HepG2 (cell line): ENCODE measurements around the gene RPRD2. TPM values are rescaled to one million over a fixed set of nuclear protein-coding genes. Genes with fewer than 3 reads are reported as not detected.

Experiments
- ATAC-seq: fragments of 200-7000 bp; cut with Tn5 transposase; 3 replicates; pipeline ENCODE4 v1.9.1; 2020; ENCODE audit warnings: mild to moderate bottlenecking, moderate library complexity
- BruUV-seq: library from RNA; stranded (reverse); fragments of 400-500 nt; replicated peaks from 2 replicates; lab custom pipeline; 2021; lab: Mats Ljungman, UMichigan
- CTCF ChIA-PET: fragments of 300-600 bp; formaldehyde crosslinking; extraction: SDS; loops from one replicate; lab custom pipeline; 2021; ENCODE audit warnings: low total read pairs, inconsistent platforms, low intra/inter-chr PET ratio; lab: Yijun Ruan, JAX
- POLR2A ChIA-PET: fragments of 350-600 bp; sonication (Branson Sonifier 250); formaldehyde crosslinking; loops from one replicate; lab custom pipeline; 2020; ENCODE audit warnings: antibody characterized with exemption, inconsistent platforms; lab: Yijun Ruan, JAX
- DNase-seq: peaks from one replicate; pipeline ENCODE4 v3.0.0-alpha.2; 2015; ENCODE audit warnings: low spot score
- FAIRE-seq: peaks from 3 replicates; lab custom pipeline; 2011; peaks lifted over from hg19 to GRCh38; lab: Jason Lieb, UNC
- H2AFZ ChIP-seq: one replicate; pipeline ENCODE4 v1.6.1; 2011; ENCODE audit warnings: low read length, inconsistent platforms
- H3K27ac ChIP-seq: fragments of 300-600 bp; 3 replicates; pipeline ENCODE4 v1.8.0; 2011; ENCODE audit warnings: mixed run types, mild to moderate bottlenecking, mixed read lengths, low read length, inconsistent platforms; ENCODE audit not compliant: insufficient read depth; ENCODE audit errors: extremely low read length
- H3K27me3 ChIP-seq, 2 experiments: fragments of 200-600 bp in 1 of 2; 2 replicates in 1 of 2; 3 replicates in 1 of 2; pipeline versions ENCODE4 v1.6.0 to v1.8.0; 2011; ENCODE audit warnings: low read length in 2 of 2, mild to moderate bottlenecking in 2 of 2, moderate library complexity in 2 of 2, inconsistent platforms in 1 of 2; ENCODE audit not compliant: insufficient read depth in 2 of 2, control insufficient read depth in 1 of 2
- H3K36me3 ChIP-seq, 2 experiments: fragments of 200-600 bp in 1 of 2; replicated peaks in 1 of 2; 2 replicates in 1 of 2; 3 replicates in 1 of 2; pipeline versions ENCODE4 v1.5.1 to v1.8.0; 2011; ENCODE audit warnings: low read length in 2 of 2, inconsistent platforms in 1 of 2; ENCODE audit not compliant: insufficient read depth in 2 of 2, control insufficient read depth in 1 of 2
- H3K4me1 ChIP-seq: 2 replicates; pipeline ENCODE4 v1.5.1; 2012; ENCODE audit warnings: low read length, inconsistent platforms; ENCODE audit not compliant: insufficient read depth
- H3K4me2 ChIP-seq: 2 replicates; pipeline ENCODE4 v1.6.0; 2011; ENCODE audit warnings: low read depth, low read length, inconsistent platforms
- H3K4me3 ChIP-seq, 3 experiments: fragments of 200-600 bp in 1 of 3; sonication (generic), shearing (Covaris generic) in 1 of 3; replicated peaks in 1 of 3; 2 replicates each; pipeline ENCODE4 v1.5.1; 2011 to 2016; ENCODE audit warnings: low read length in 3 of 3, inconsistent platforms in 2 of 3, low read depth in 2 of 3, mild to moderate bottlenecking in 2 of 3, control low read depth in 1 of 3, mixed read lengths in 1 of 3; ENCODE audit not compliant: insufficient read depth in 1 of 3
- H3K79me2 ChIP-seq: one replicate; pipeline ENCODE4 v1.6.1; 2011; ENCODE audit warnings: low read length, inconsistent platforms; ENCODE audit not compliant: insufficient read depth
- H3K9ac ChIP-seq: 2 replicates; pipeline ENCODE4 v1.6.0; 2011; ENCODE audit warnings: mild to moderate bottlenecking, low read depth, low read length, inconsistent platforms; ENCODE audit not compliant: insufficient read depth
- H3K9me3 ChIP-seq: 2 replicates; pipeline ENCODE4 v1.5.1; 2012; ENCODE audit warnings: mild to moderate bottlenecking, low read length
- H4K20me1 ChIP-seq: 2 replicates; pipeline ENCODE4 v1.6.0; 2011; ENCODE audit warnings: inconsistent platforms, mild to moderate bottlenecking, low read length, moderate library complexity; ENCODE audit not compliant: insufficient read depth
- CEBPB ChIP-seq: IDR thresholded peaks from 2 replicates; pipeline ENCODE4 v1.6.1; 2011; ENCODE audit warnings: low read depth, low read length, improper control_type of control experiment, borderline replicate concordance
- ETV5 ChIP-seq: IDR thresholded peaks from 2 replicates; pipeline ENCODE4 v1.6.1; 2018; ENCODE audit warnings: missing biosample characterization, missing genetic modification reagents, inconsistent platforms, borderline replicate concordance
- KDM3A ChIP-seq: IDR thresholded peaks from 2 replicates; pipeline ENCODE4 v1.6.1; 2018; ENCODE audit warnings: low read depth, missing compliant biosample characterization
- KLF13 ChIP-seq: sonication (generic); formaldehyde crosslinking; IDR thresholded peaks from 2 replicates; pipeline ENCODE4 v1.4.0; 2020; ENCODE audit warnings: mild to moderate bottlenecking, missing genetic modification reagents
- NFE2L2 ChIP-seq: fragments of 150-350 bp; IDR thresholded peaks from 2 replicates; pipeline ENCODE4 v1.6.1; 2014; ENCODE audit warnings: low read length
- RELA ChIP-seq: sonication (generic); formaldehyde crosslinking; IDR thresholded peaks from 2 replicates; pipeline ENCODE4 v1.4.0; 2020; ENCODE audit warnings: missing genetic modification reagents
- SMAD9 ChIP-seq: sonication (generic); formaldehyde crosslinking; IDR thresholded peaks from 2 replicates; pipeline ENCODE4 v1.5.1; 2020; ENCODE audit warnings: mild to moderate bottlenecking, missing genetic modification reagents
- ZIK1 ChIP-seq: sonication (generic); formaldehyde crosslinking; IDR thresholded peaks from 2 replicates; pipeline ENCODE4 v1.5.0; 2020; ENCODE audit warnings: mild to moderate bottlenecking, low read depth, missing genetic modification reagents, borderline replicate concordance
- ZKSCAN8 ChIP-seq: IDR thresholded peaks from 2 replicates; pipeline ENCODE4 v1.6.1; 2016; ENCODE audit warnings: borderline replicate concordance, missing genetic modification reagents, missing compliant biosample characterization
- ZNF143 ChIP-seq: sonication (generic); formaldehyde crosslinking; IDR thresholded peaks from 2 replicates; pipeline ENCODE4 v1.4.0; 2020; ENCODE audit warnings: missing genetic modification reagents
- ZNF331 ChIP-seq: sonication (generic); formaldehyde crosslinking; IDR thresholded peaks from 2 replicates; pipeline ENCODE4 v1.4.0; 2020; ENCODE audit warnings: missing genetic modification reagents
- ZNF576 ChIP-seq: sonication (generic); formaldehyde crosslinking; IDR thresholded peaks from 2 replicates; pipeline ENCODE4 v1.4.0; 2020; ENCODE audit warnings: mild to moderate bottlenecking, missing genetic modification reagents
- ZNF841 ChIP-seq: sonication (generic); formaldehyde crosslinking; IDR thresholded peaks from 2 replicates; pipeline ENCODE4 v1.8.1; 2023; ENCODE audit warnings: missing genetic modification reagents, borderline replicate concordance
- WGBS: methylation state at CpG from one replicate; pipeline ENCODE4 v1.1.6; 2017; ENCODE audit warnings: low lambda C conversion rate; 5-methylcytosine and 5-hydroxymethylcytosine counted together
- in situ Hi-C: cut with HindIII; loops from 2 replicates; pipeline ENCODE4 v1.10.0; 2017; ENCODE audit warnings: low pct_unique_long_range_greater_than_20kb; ENCODE audit not compliant: extremely low pct_ligation_motif_present
- intact Hi-C: fragments of 100-400 bp; cut with micrococcal nuclease; formaldehyde crosslinking; loops from one replicate; pipeline ENCODE4 v1.10.0; 2022; ENCODE audit not compliant: unreplicated experiment
- polyA plus RNA-seq, 8 experiments: library from polyadenylated mRNA; depleted of rRNA in 3 of 8; stranded (reverse) in 7 of 8; unstranded in 1 of 8; fragments of >200 nt; fragmentation: Illumina TruSeq in 4 of 8; extraction: Trizol in 4 of 8; gene quantifications; 2 replicates each; pipeline versions ENCODE4 v1.2.1 to v1.2.3, GENCODE V29; 2011 to 2016; ENCODE audit warnings: low read depth in 4 of 8, missing spikeins in 1 of 8, mixed read lengths in 1 of 8; ENCODE audit not compliant: insufficient read depth in 1 of 8
- total RNA-seq, 5 experiments: library from RNA; depleted of rRNA; stranded (reverse); fragments of >200 nt; fragmentation: Illumina TruSeq; extraction: Trizol; gene quantifications; 2 replicates each; pipeline ENCODE4 v1.2.3, GENCODE V29; 2016; ENCODE audit warnings: low read depth in 1 of 5
- TF ChIP-seq, protein P1 (sequence below): sonication (generic); formaldehyde crosslinking; IDR thresholded peaks from 2 replicates; pipeline ENCODE4 v1.5.0; 2020; ENCODE audit warnings: mild to moderate bottlenecking, missing genetic modification reagents
- TF ChIP-seq, protein P2 (sequence below): sonication (generic); formaldehyde crosslinking; IDR thresholded peaks from 2 replicates; pipeline ENCODE4 v1.9.0; 2021; ENCODE audit warnings: missing genetic modification reagents, borderline replicate concordance
- TF ChIP-seq, protein P3 (sequence below): IDR thresholded peaks from 2 replicates; pipeline ENCODE4 v1.6.1; 2016; ENCODE audit warnings: low read depth, missing genetic modification reagents, missing compliant biosample characterization

The RPRD2 gene
- total and polyA plus RNA-seq, 2 of the 13 experiments (the other 11 are each of a cell fraction or from before 2014, with no cell fraction given) = 8.0 to 8.9 TPM

- intact Hi-C loops (no loop called here), in situ Hi-C loops (no loop called here)
- no peaks in the 10 kb centered on the region for H3K9me3 ChIP-seq
- H3K9ac ChIP-seq = no peak overlapping the region; the same call in 1 of the 2 replicates
- 47% methylated on average over 3 of the region's 3 CpGs for WGBS
- 0 out of 2 replicates have a peak, but pooled peaks cover 11% of the 10 kb centered on the region for H4K20me1 ChIP-seq
- H3K4me3 ChIP-seq = no peak overlapping the region
- FAIRE-seq (no peak), ATAC-seq (no peak), DNase-seq (no peak)
- H2AFZ ChIP-seq = no peak overlapping the region
- peaks cover 93% of the 10 kb centered on the region for H3K79me2 ChIP-seq
- ChIA-PET POLR2A (no interaction called here), CTCF (no interaction called here)
- peak overlapping the region; percentile 14; the same call in 1 of the 2 replicates for H3K4me2 ChIP-seq
- peaks cover 65% of the 10 kb centered on the region for H3K4me1 ChIP-seq
- H3K27ac ChIP-seq = peak overlapping the region; percentile 10
- BruUV-seq = TSS peak; percentile 33
- no peaks in the 10 kb centered on the region; a peak in 2 of 5 replicates for H3K36me3 ChIP-seq
- H3K27me3 ChIP-seq = no peaks in the 10 kb centered on the region
- TF ChIP-seq SMAD9 (CRISPR knock-in tag) = no peak
- no peak for TF ChIP-seq ZNF331 (CRISPR knock-in tag)
- TF ChIP-seq, protein P1, sequence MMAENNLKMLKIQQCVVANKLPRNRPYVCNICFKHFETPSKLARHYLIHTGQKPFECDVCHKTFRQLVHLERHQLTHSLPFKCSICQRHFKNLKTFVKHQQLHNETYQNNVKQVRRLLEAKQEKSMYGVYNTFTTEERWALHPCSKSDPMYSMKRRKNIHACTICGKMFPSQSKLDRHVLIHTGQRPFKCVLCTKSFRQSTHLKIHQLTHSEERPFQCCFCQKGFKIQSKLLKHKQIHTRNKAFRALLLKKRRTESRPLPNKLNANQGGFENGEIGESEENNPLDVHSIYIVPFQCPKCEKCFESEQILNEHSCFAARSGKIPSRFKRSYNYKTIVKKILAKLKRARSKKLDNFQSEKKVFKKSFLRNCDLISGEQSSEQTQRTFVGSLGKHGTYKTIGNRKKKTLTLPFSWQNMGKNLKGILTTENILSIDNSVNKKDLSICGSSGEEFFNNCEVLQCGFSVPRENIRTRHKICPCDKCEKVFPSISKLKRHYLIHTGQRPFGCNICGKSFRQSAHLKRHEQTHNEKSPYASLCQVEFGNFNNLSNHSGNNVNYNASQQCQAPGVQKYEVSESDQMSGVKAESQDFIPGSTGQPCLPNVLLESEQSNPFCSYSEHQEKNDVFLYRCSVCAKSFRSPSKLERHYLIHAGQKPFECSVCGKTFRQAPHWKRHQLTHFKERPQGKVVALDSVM (CRISPR knock-in tag) = no peak
- no peak for TF ChIP-seq ETV5
- TF ChIP-seq ZNF841 = no peak
- no peak for TF ChIP-seq CEBPB
- no peak for TF ChIP-seq KLF13 (CRISPR knock-in tag)
- TF ChIP-seq NFE2L2 = no peak
- TF ChIP-seq ZNF143 (CRISPR knock-in tag) = no peak
- TF ChIP-seq, protein P2, sequence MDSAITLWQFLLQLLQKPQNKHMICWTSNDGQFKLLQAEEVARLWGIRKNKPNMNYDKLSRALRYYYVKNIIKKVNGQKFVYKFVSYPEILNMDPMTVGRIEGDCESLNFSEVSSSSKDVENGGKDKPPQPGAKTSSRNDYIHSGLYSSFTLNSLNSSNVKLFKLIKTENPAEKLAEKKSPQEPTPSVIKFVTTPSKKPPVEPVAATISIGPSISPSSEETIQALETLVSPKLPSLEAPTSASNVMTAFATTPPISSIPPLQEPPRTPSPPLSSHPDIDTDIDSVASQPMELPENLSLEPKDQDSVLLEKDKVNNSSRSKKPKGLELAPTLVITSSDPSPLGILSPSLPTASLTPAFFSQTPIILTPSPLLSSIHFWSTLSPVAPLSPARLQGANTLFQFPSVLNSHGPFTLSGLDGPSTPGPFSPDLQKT = no peak
- no peak for TF ChIP-seq ZKSCAN8 (CRISPR knock-in tag)
- no peak for TF ChIP-seq KDM3A
- TF ChIP-seq ZIK1 = no peak
- TF ChIP-seq RELA (CRISPR knock-in tag) = no peak
- no peak for TF ChIP-seq ZNF576 (CRISPR knock-in tag)
- TF ChIP-seq, protein P3, sequence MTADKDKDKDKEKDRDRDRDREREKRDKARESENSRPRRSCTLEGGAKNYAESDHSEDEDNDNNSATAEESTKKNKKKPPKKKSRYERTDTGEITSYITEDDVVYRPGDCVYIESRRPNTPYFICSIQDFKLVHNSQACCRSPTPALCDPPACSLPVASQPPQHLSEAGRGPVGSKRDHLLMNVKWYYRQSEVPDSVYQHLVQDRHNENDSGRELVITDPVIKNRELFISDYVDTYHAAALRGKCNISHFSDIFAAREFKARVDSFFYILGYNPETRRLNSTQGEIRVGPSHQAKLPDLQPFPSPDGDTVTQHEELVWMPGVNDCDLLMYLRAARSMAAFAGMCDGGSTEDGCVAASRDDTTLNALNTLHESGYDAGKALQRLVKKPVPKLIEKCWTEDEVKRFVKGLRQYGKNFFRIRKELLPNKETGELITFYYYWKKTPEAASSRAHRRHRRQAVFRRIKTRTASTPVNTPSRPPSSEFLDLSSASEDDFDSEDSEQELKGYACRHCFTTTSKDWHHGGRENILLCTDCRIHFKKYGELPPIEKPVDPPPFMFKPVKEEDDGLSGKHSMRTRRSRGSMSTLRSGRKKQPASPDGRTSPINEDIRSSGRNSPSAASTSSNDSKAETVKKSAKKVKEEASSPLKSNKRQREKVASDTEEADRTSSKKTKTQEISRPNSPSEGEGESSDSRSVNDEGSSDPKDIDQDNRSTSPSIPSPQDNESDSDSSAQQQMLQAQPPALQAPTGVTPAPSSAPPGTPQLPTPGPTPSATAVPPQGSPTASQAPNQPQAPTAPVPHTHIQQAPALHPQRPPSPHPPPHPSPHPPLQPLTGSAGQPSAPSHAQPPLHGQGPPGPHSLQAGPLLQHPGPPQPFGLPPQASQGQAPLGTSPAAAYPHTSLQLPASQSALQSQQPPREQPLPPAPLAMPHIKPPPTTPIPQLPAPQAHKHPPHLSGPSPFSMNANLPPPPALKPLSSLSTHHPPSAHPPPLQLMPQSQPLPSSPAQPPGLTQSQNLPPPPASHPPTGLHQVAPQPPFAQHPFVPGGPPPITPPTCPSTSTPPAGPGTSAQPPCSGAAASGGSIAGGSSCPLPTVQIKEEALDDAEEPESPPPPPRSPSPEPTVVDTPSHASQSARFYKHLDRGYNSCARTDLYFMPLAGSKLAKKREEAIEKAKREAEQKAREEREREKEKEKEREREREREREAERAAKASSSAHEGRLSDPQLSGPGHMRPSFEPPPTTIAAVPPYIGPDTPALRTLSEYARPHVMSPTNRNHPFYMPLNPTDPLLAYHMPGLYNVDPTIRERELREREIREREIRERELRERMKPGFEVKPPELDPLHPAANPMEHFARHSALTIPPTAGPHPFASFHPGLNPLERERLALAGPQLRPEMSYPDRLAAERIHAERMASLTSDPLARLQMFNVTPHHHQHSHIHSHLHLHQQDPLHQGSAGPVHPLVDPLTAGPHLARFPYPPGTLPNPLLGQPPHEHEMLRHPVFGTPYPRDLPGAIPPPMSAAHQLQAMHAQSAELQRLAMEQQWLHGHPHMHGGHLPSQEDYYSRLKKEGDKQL (CRISPR knock-in tag) = no peak
These were observed 19.8 kb downstream of the RPRD2 start for GRCh38 chr1:150383631-150384324.
